ENCODE measurements around the gene ARFGEF3. TPM values are rescaled to one million over a fixed set of nuclear protein-coding genes. Genes with fewer than 3 reads are reported as not detected.

The ARFGEF3 gene
- total RNA-seq, 1 experiment from 2014 or later, result 7.8 TPM

DNA sequence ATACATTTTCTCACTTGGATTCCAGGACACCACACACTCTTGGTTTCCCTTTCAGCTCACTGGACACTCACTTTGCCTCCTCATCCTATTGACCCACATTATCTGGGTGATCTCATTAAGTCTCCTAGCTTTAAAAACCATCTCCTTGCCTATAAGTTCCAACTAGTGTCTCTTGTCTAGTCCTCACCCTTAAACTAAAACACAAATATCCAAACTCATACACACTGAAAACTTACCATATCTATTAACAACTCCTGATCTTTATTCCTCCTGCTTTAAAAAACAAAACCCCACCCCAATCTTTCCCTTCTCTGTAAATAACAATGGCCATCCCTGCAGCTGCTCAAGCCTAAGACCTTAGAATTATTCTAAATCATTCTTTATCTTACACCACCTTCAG lies 212.5 kb downstream of the ARFGEF3 start:
- no TSS peak for BruUV-seq (replicated peaks)
- DNase-seq (no peak), ATAC-seq (no peak)
- no peaks in the 10 kb centered on the region for H4K20me1 ChIP-seq (ENCODE audit: low read length)
- peaks cover 13% of the 10 kb centered on the region for H3K4me1 ChIP-seq (ENCODE audit: insufficient read depth, low read length)
- no peak overlapping the region for H3K4me3 ChIP-seq (ENCODE audit: low read length)
- intact Hi-C loops (cut with micrococcal nuclease), result no loop called here
- no peaks in the 10 kb centered on the region for H3K36me3 ChIP-seq (ENCODE audit: low read depth, low read length)
- CTCF ChIA-PET, result no interaction called here
- TF ChIP-seq EZH2phosphoT487 (IDR thresholded peaks at IDR 0.05; ENCODE audit: borderline replicate concordance, low read length) (no peak), EZH2 (IDR thresholded peaks at IDR 0.05; ENCODE audit: low read length, unreplicated experiment) (no peak)
- TF ChIP-seq, protein P1, sequence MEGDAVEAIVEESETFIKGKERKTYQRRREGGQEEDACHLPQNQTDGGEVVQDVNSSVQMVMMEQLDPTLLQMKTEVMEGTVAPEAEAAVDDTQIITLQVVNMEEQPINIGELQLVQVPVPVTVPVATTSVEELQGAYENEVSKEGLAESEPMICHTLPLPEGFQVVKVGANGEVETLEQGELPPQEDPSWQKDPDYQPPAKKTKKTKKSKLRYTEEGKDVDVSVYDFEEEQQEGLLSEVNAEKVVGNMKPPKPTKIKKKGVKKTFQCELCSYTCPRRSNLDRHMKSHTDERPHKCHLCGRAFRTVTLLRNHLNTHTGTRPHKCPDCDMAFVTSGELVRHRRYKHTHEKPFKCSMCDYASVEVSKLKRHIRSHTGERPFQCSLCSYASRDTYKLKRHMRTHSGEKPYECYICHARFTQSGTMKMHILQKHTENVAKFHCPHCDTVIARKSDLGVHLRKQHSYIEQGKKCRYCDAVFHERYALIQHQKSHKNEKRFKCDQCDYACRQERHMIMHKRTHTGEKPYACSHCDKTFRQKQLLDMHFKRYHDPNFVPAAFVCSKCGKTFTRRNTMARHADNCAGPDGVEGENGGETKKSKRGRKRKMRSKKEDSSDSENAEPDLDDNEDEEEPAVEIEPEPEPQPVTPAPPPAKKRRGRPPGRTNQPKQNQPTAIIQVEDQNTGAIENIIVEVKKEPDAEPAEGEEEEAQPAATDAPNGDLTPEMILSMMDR (conservative IDR thresholded peaks at IDR 0.05; ENCODE audit: low read depth, low read length), result no peak
- no peaks in the 10 kb centered on the region for H3K79me2 ChIP-seq (ENCODE audit: low read length)
- H3K27ac ChIP-seq (ENCODE audit: low read length), result no peak overlapping the region
- H3K9me3 ChIP-seq (ENCODE audit: low read length), result no peaks in the 10 kb centered on the region
- H3F3A ChIP-seq (ENCODE audit: low read length, unreplicated experiment), result no peaks in the 10 kb centered on the region
- no peak overlapping the region for H3K4me2 ChIP-seq (ENCODE audit: low read length)
- no peak overlapping the region for H3K9ac ChIP-seq (ENCODE audit: low read length)
- POLR2A ChIA-PET (ENCODE audit: unreplicated experiment), result no interaction called here
- H3K27me3 ChIP-seq (ENCODE audit: low read length), result no peaks in the 10 kb centered on the region
- H2AFZ ChIP-seq (ENCODE audit: low read length), result no peak overlapping the region
- H3K9me2 ChIP-seq (replicated peaks; ENCODE audit: low read length), result no peaks in the 10 kb centered on the region

DNA sequence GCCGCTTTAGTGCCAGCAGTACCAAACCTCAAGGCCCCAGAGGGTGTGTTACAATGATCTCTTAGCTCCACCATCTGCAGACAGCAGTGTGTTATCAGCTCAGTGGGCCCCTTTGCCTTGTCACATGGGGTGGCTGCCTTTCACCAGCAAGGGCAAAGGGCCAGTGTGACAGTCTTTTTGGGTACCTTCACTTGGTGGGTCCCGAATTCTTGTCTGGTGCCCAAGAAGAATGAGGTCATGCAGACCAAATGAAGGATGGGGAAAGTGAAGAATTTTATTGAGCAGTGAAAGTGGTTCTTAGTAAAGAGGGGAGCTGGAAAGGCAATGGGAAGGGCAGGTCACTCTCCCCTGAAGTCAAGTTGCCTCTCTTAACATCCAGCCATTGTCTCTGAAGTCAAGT lies 213.1 kb downstream of the ARFGEF3 start:
- Histone ChIP-seq H3K4me2 (ENCODE audit: low read length) (no peak overlapping the region), H3K9ac (ENCODE audit: low read length) (no peak overlapping the region), H3F3A (ENCODE audit: low read length, unreplicated experiment) (no peaks in the 10 kb centered on the region), H2AFZ (ENCODE audit: low read length) (no peak overlapping the region), H3K4me1 (ENCODE audit: insufficient read depth, low read length) (peaks cover 13% of the 10 kb centered on the region), H3K9me2 (replicated peaks; ENCODE audit: low read length) (no peaks in the 10 kb centered on the region), H3K9me3 (ENCODE audit: low read length) (no peaks in the 10 kb centered on the region), H3K79me2 (ENCODE audit: low read length) (no peaks in the 10 kb centered on the region), H3K36me3 (ENCODE audit: low read depth, low read length) (no peaks in the 10 kb centered on the region), H3K27ac (ENCODE audit: low read length) (no peak overlapping the region), H4K20me1 (ENCODE audit: low read length) (no peaks in the 10 kb centered on the region), H3K4me3 (ENCODE audit: low read length) (no peak overlapping the region), H3K27me3 (ENCODE audit: low read length) (no peaks in the 10 kb centered on the region)
- intact Hi-C loops (cut with micrococcal nuclease), result no loop called here
- ChIA-PET POLR2A (ENCODE audit: unreplicated experiment) (no interaction called here), CTCF (no interaction called here)
- no peak for ATAC-seq
- TF ChIP-seq EZH2 (IDR thresholded peaks at IDR 0.05; ENCODE audit: low read length, unreplicated experiment), result no peak
- no peak for DNase-seq
- no TSS peak for BruUV-seq (replicated peaks)

DNA sequence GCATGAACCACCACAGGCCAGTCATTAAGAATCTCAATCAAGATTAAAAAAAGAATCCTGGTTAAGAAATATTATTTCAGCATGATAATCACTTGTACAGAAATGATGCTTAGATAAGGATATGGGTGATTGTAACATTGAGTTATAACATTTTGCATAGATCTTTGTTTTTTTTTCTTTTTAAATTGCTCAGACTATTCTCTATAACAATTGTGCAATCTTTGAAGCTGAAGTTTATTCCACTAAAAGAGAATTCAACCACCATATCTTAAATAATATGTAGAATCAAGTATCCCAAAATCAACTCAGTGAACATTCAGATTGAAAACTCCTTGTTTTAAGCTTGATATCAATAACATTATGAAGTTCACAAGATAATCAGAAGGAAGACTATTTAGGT lies 215.3 kb downstream of the ARFGEF3 start:
- Histone ChIP-seq H3K9me3 (ENCODE audit: low read length) (no peaks in the 10 kb centered on the region), H3K79me2 (ENCODE audit: low read length) (no peaks in the 10 kb centered on the region), H3K9ac (ENCODE audit: low read length) (no peak overlapping the region), H2AFZ (ENCODE audit: low read length) (no peak overlapping the region), H3K36me3 (ENCODE audit: low read depth, low read length) (no peaks in the 10 kb centered on the region), H3K4me3 (ENCODE audit: low read length) (no peak overlapping the region), H3F3A (ENCODE audit: low read length, unreplicated experiment) (no peaks in the 10 kb centered on the region), H3K27ac (ENCODE audit: low read length) (no peak overlapping the region), H4K20me1 (ENCODE audit: low read length) (no peaks in the 10 kb centered on the region), H3K4me2 (ENCODE audit: low read length) (no peak overlapping the region), H3K27me3 (ENCODE audit: low read length) (no peaks in the 10 kb centered on the region), H3K4me1 (ENCODE audit: insufficient read depth, low read length) (peaks cover 7% of the 10 kb centered on the region; the same call in 1 of the 2 replicates), H3K9me2 (replicated peaks; ENCODE audit: low read length) (no peaks in the 10 kb centered on the region)
- DNase-seq (no peak), ATAC-seq (no peak)
- CTCF ChIA-PET, result no interaction called here
- TF ChIP-seq EZH2phosphoT487 (IDR thresholded peaks at IDR 0.05; ENCODE audit: borderline replicate concordance, low read length) (no peak), EZH2 (IDR thresholded peaks at IDR 0.05; ENCODE audit: low read length, unreplicated experiment) (no peak)
- TF ChIP-seq, protein P1 (conservative IDR thresholded peaks at IDR 0.05; ENCODE audit: low read depth, low read length), result no peak
- BruUV-seq (replicated peaks), result no TSS peak
- intact Hi-C loops (cut with micrococcal nuclease), result no loop called here
- POLR2A ChIA-PET (ENCODE audit: unreplicated experiment), result interaction anchor here (0.5 to 0.6 kb wide), 2 partner anchors 10 to 270 kb away, joined by 4 to 5 read pairs; partner anchors contain the start of gene PERP
